H9 (cell line): Measurements from ENCODE around the gene S100A3. TPM values are rescaled to one million over a fixed set of nuclear protein-coding genes. Genes with fewer than 3 reads are reported as not detected.

Experiments
- DNase-seq: peaks from one replicate; pipeline ENCODE4 v3.0.0-alpha.2; 2017
- H2AFZ ChIP-seq: one replicate; pipeline ENCODE4 v1.6.1; 2013; ENCODE audit warnings: mild to moderate bottlenecking, low read length, control low read depth, moderate library complexity
- H2AK5ac ChIP-seq: 2 replicates; pipeline ENCODE4 v1.6.1; 2013; ENCODE audit warnings: low read length, control low read depth, mixed read lengths; ENCODE audit not compliant: insufficient read length
- H2BK120ac ChIP-seq: one replicate; pipeline ENCODE4 v1.6.1; 2013; ENCODE audit warnings: low read depth, mild to moderate bottlenecking, low read length, control low read depth, inconsistent platforms; ENCODE audit not compliant: poor library complexity, severe bottlenecking
- H2BK12ac ChIP-seq: 2 replicates; pipeline ENCODE4 v1.6.1; 2013; ENCODE audit warnings: low read length, control low read depth, mixed read lengths, low read depth; ENCODE audit not compliant: insufficient read length
- H2BK15ac ChIP-seq: 2 replicates; pipeline ENCODE4 v1.6.1; 2013; ENCODE audit warnings: low read depth, low read length, control low read depth
- H2BK20ac ChIP-seq: one replicate; pipeline ENCODE4 v1.6.1; 2013; ENCODE audit warnings: low read depth, mild to moderate bottlenecking, low read length, control low read depth, inconsistent platforms; ENCODE audit not compliant: poor library complexity, severe bottlenecking
- H2BK5ac ChIP-seq: 2 replicates; pipeline ENCODE4 v1.6.1; 2013; ENCODE audit warnings: low read length, control low read depth, mixed read lengths; ENCODE audit not compliant: insufficient read length
- H3K14ac ChIP-seq: 2 replicates; pipeline ENCODE4 v1.6.1; 2013; ENCODE audit warnings: low read length, control low read depth; ENCODE audit not compliant: insufficient read depth
- H3K18ac ChIP-seq: 2 replicates; pipeline ENCODE4 v1.6.1; 2013; ENCODE audit warnings: low read depth, mild to moderate bottlenecking, mixed read lengths, low read length, control low read depth; ENCODE audit not compliant: insufficient read length
- H3K23ac ChIP-seq: 2 replicates; pipeline ENCODE4 v1.6.1; 2013; ENCODE audit warnings: low read length, control low read depth, mixed read lengths, low read depth; ENCODE audit not compliant: insufficient read length
- H3K23me2 ChIP-seq: 2 replicates; pipeline ENCODE4 v1.6.1; 2013; ENCODE audit warnings: low read depth, mild to moderate bottlenecking, mixed read lengths, low read length, control low read depth; ENCODE audit not compliant: insufficient read length, poor library complexity, severe bottlenecking
- H3K27ac ChIP-seq: 2 replicates; pipeline ENCODE4 v1.5.1; 2013; ENCODE audit warnings: low read length, control low read depth, mixed read lengths, low read depth; ENCODE audit not compliant: insufficient read length
- H3K27me3 ChIP-seq: 2 replicates; pipeline ENCODE4 v1.6.1; 2013; ENCODE audit warnings: low read length, control low read depth, inconsistent platforms; ENCODE audit not compliant: insufficient read depth
- H3K4ac ChIP-seq: 2 replicates; pipeline ENCODE4 v1.6.1; 2013; ENCODE audit warnings: low read depth, mild to moderate bottlenecking, control low read depth, inconsistent platforms, low read length, moderate library complexity
- H3K4me1 ChIP-seq: 2 replicates; pipeline ENCODE4 v1.6.1; 2013; ENCODE audit warnings: low read length, control low read depth, inconsistent platforms; ENCODE audit not compliant: insufficient read depth
- H3K4me2 ChIP-seq: 2 replicates; pipeline ENCODE4 v1.6.1; 2013; ENCODE audit warnings: low read length, control low read depth, mixed read lengths; ENCODE audit not compliant: insufficient read length, insufficient read depth
- H3K56ac ChIP-seq: 2 replicates; pipeline ENCODE4 v1.6.1; 2013; ENCODE audit warnings: low read depth, mild to moderate bottlenecking, mixed read lengths, low read length, control low read depth; ENCODE audit not compliant: insufficient read length
- H3K79me1 ChIP-seq: 2 replicates; pipeline ENCODE4 v1.6.1; 2013; ENCODE audit warnings: low read depth, mild to moderate bottlenecking, moderate library complexity, low read length, control low read depth, inconsistent platforms; ENCODE audit not compliant: insufficient read depth, poor library complexity, severe bottlenecking
- H3K79me2 ChIP-seq: 2 replicates; pipeline ENCODE4 v1.6.1; 2013; ENCODE audit warnings: low read length, control low read depth, inconsistent platforms; ENCODE audit not compliant: insufficient read depth
- H3K9ac ChIP-seq: 2 replicates; pipeline ENCODE4 v1.6.1; 2013; ENCODE audit warnings: low read length, control low read depth, mixed read lengths; ENCODE audit not compliant: insufficient read length; ENCODE audit errors: extremely low read depth
- H3K9me3 ChIP-seq: one replicate; pipeline ENCODE4 v1.6.1; 2013; ENCODE audit warnings: low read depth, low read length, inconsistent platforms; ENCODE audit not compliant: control insufficient read depth
- H3T11ph ChIP-seq: one replicate; pipeline ENCODE4 v1.6.1; 2013; ENCODE audit warnings: mild to moderate bottlenecking, low read length, control low read depth, inconsistent platforms
- H4K20me1 ChIP-seq: one replicate; pipeline ENCODE4 v1.6.1; 2013; ENCODE audit not compliant: control insufficient read depth, insufficient read length, insufficient read depth
- H4K5ac ChIP-seq: 2 replicates; pipeline ENCODE4 v1.6.1; 2013; ENCODE audit warnings: low read depth, mild to moderate bottlenecking, mixed read lengths, low read length, control low read depth; ENCODE audit not compliant: insufficient read length
- H4K8ac ChIP-seq: replicated peaks from 2 replicates; pipeline ENCODE4 v1.6.1; 2013; ENCODE audit warnings: low read length, control low read depth, mixed read lengths, low read depth; ENCODE audit not compliant: insufficient read length
- H4K91ac ChIP-seq: 2 replicates; pipeline ENCODE4 v1.6.1; 2013; ENCODE audit warnings: low read depth, mild to moderate bottlenecking, moderate library complexity, mixed read lengths, low read length, control low read depth; ENCODE audit not compliant: insufficient read length
- H3K27ac Mint-ChIP-seq, 3 experiments: 2 replicates in 2 of 3; 3 replicates in 1 of 3; pipeline ENCODE4 v1.8.0; 2020 to 2021; ENCODE audit warnings: mixed read lengths in 3 of 3, mild to moderate bottlenecking in 1 of 3, moderate library complexity in 1 of 3
- H3K27me3 Mint-ChIP-seq: 2 replicates; pipeline ENCODE4 v1.8.0; 2021; ENCODE audit warnings: low read depth, mild to moderate bottlenecking, moderate library complexity, mixed read lengths
- H3K36me3 Mint-ChIP-seq, 3 experiments: 2 replicates in 2 of 3; 3 replicates in 1 of 3; pipeline ENCODE4 v1.8.0; 2020 to 2021; ENCODE audit warnings: low read depth in 3 of 3, mixed read lengths in 3 of 3; ENCODE audit not compliant: insufficient read depth in 1 of 3
- H3K4me1 Mint-ChIP-seq, 2 experiments: 2 replicates each; pipeline ENCODE4 v1.8.0; 2020; ENCODE audit warnings: mixed read lengths in 2 of 2
- H3K4me3 Mint-ChIP-seq, 2 experiments: 2 replicates in 1 of 2; 3 replicates in 1 of 2; pipeline ENCODE4 v1.8.0; 2020 to 2021; ENCODE audit warnings: mild to moderate bottlenecking in 2 of 2, mixed read lengths in 2 of 2, moderate library complexity in 1 of 2
- H3K9me3 Mint-ChIP-seq, 2 experiments: 2 replicates in 1 of 2; 3 replicates in 1 of 2; pipeline ENCODE4 v1.8.0; 2020; ENCODE audit warnings: mild to moderate bottlenecking in 2 of 2, mixed read lengths in 2 of 2, moderate library complexity in 1 of 2
- WGBS: extraction: QIAGEN DNeasy Blood & Tissue Kit; methylation state at CpG from one replicate; pipeline ENCODE4 v1.1.7; 2013; ENCODE audit warnings: missing lambda C conversion rate, low lambda C conversion rate, mixed read lengths; ENCODE audit not compliant: insufficient read length; ENCODE audit errors: extremely low coverage; 5-methylcytosine and 5-hydroxymethylcytosine counted together
- total RNA-seq: library from RNA; stranded (reverse); gene quantifications from 2 replicates; pipeline ENCODE4 v1.2.1, GENCODE V29; 2021
- TF ChIP-seq, protein P1 (sequence below): fragments of 200-600 bp; sonication (generic); conservative IDR thresholded peaks from 3 replicates; pipeline ENCODE4 v1.8.0; 2021; ENCODE audit warnings: antibody characterized with exemption, mild to moderate bottlenecking

Gene S100A3
- total RNA-seq, 1 experiment from 2014 or later, result not detected

DNA sequence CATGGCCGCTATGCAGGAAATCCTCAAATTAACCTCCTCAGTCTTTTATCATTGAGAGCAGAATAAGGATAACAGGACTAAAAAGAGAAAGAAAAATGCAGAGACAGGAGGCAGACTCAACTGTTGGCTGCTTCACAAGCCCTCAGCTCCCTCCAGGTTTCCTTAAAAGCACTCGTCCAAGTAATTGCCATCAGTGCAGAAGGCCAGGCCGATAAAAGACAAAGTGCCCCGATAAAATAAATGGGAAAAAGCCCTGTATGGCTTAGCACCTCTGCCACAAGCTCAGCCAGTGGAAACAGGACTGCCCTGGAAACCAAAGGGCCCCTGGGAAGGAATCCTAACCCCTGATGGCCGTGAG, 21.4 kb downstream of the S100A3 start:
- no peak overlapping the region for H2BK20ac ChIP-seq
- H3K4me2 ChIP-seq, result no peak overlapping the region
- H3K18ac ChIP-seq, result no peak overlapping the region
- no peak overlapping the region for H4K91ac ChIP-seq
- Mint-ChIP-seq H3K9me3 (peaks cover 0 to under 1% of the 10 kb centered on the region in 2 experiments; a peak in 1 of 5 replicates), H3K27ac (peak overlapping the region in 1 of 3 experiments; percentile 44; a peak in 1 of 7 replicates), H3K36me3 (no peaks in the 10 kb centered on the region), H3K4me1 (peaks cover 30 to 33% of the 10 kb centered on the region in 2 experiments), H3K27me3 (peaks cover 9% of the 10 kb centered on the region), H3K4me3 (no peak overlapping the region)
- H3K23me2 ChIP-seq, result no peaks in the 10 kb centered on the region
- no CpG with 5 or more reads among the region's 5 CpGs for WGBS
- no peak overlapping the region for H3K14ac ChIP-seq
- DNase-seq, result no peak
- no peak overlapping the region for H4K5ac ChIP-seq
- H2BK120ac ChIP-seq, result no peak overlapping the region
- H4K8ac ChIP-seq, result no peak overlapping the region
- H2BK5ac ChIP-seq, result no peak overlapping the region
- no peak overlapping the region for H3K56ac ChIP-seq
- TF ChIP-seq, protein P1, sequence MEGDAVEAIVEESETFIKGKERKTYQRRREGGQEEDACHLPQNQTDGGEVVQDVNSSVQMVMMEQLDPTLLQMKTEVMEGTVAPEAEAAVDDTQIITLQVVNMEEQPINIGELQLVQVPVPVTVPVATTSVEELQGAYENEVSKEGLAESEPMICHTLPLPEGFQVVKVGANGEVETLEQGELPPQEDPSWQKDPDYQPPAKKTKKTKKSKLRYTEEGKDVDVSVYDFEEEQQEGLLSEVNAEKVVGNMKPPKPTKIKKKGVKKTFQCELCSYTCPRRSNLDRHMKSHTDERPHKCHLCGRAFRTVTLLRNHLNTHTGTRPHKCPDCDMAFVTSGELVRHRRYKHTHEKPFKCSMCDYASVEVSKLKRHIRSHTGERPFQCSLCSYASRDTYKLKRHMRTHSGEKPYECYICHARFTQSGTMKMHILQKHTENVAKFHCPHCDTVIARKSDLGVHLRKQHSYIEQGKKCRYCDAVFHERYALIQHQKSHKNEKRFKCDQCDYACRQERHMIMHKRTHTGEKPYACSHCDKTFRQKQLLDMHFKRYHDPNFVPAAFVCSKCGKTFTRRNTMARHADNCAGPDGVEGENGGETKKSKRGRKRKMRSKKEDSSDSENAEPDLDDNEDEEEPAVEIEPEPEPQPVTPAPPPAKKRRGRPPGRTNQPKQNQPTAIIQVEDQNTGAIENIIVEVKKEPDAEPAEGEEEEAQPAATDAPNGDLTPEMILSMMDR, result no peak
- no peak overlapping the region for H3K4ac ChIP-seq
- H3K23ac ChIP-seq, result no peak overlapping the region
- no peak overlapping the region for H3K9ac ChIP-seq
- no peaks in the 10 kb centered on the region for H4K20me1 ChIP-seq
- H3T11ph ChIP-seq, result no peak overlapping the region
- no peak overlapping the region for H3K27ac ChIP-seq
- no peaks in the 10 kb centered on the region for H3K79me1 ChIP-seq
- H2BK12ac ChIP-seq, result no peak overlapping the region
- no peak overlapping the region for H2BK15ac ChIP-seq
- H3K79me2 ChIP-seq, result no peaks in the 10 kb centered on the region
- peaks cover 8% of the 10 kb centered on the region; the same call in 1 of the 2 replicates for H3K4me1 ChIP-seq
- H2AK5ac ChIP-seq, result no peak overlapping the region
- no peaks in the 10 kb centered on the region for H3K9me3 ChIP-seq
- no peak overlapping the region for H2AFZ ChIP-seq
- no peaks in the 10 kb centered on the region for H3K27me3 ChIP-seq
